Medulla oblongata (tissue), 1 donor: ENCODE data around the gene SMARCD2.
"Not testable (repeated sequence)": the region's sequence is repeated elsewhere in the genome, so short reads cannot be mapped to it uniquely, and the experiment has no call there.

Experiments used
- DNase-seq: peaks from one replicate; pipeline ENCODE4 v3.0.0-alpha.2; 2015; ENCODE audit errors: extremely low spot score

The SMARCD2 gene

GRCh38 chr17:63804328-63804727 lies 38.2 kb downstream of the SMARCD2 start:
- no peak for DNase-seq

GRCh38 chr17:63800783-63801182 lies 41.7 kb downstream of the SMARCD2 start:
- DNase-seq: no peak

- no peak for DNase-seq
Observed at GRCh38 chr17:63798572-63799106, 43.8 kb downstream of the SMARCD2 start.

- not testable (repeated sequence) for DNase-seq
Observed at GRCh38 chr17:63796375-63796774, 46.1 kb downstream of the SMARCD2 start.

- no peak for DNase-seq
Observed at GRCh38 chr17:63792055-63792729, 50.3 kb downstream of the SMARCD2 start.

GRCh38 chr17:63790057-63790456 lies 52.4 kb downstream of the SMARCD2 start:
- no peak for DNase-seq

- no peak for DNase-seq
Observed at GRCh38 chr17:63786971-63787711, 55.3 kb downstream of the SMARCD2 start.

- DNase-seq: no peak
Observed at GRCh38 chr17:63786117-63786516, 56.4 kb downstream of the SMARCD2 start.

GRCh38 chr17:63785556-63785955 lies 56.9 kb downstream of the SMARCD2 start:
- no peak for DNase-seq

- DNase-seq: no peak
Observed at GRCh38 chr17:63783522-63783921, 59.0 kb downstream of the SMARCD2 start.
